ENCODE measurements around the gene MORC2.

GRCh38 chr22:30903876-30904460 is 64.6 kb downstream of the MORC2 start:
- TF ChIP-seq EP300 (conservative IDR thresholded peaks at IDR 0.05; ENCODE audit: poor library complexity, severe bottlenecking) (no peak), CTCF (IDR thresholded peaks at IDR 0.05; ENCODE audit: poor library complexity, severe bottlenecking) (no peak), POLR2AphosphoS5 (IDR thresholded peaks at IDR 0.05) (no peak), TAF1 (IDR thresholded peaks at IDR 0.05; ENCODE audit: low read depth) (no peak), RAD21 (conservative IDR thresholded peaks at IDR 0.05) (no peak), EZH2 (IDR thresholded peaks at IDR 0.05; ENCODE audit: borderline replicate concordance, insufficient read depth, low read length, poor library complexity, severe bottlenecking) (no peak), SMC3 (conservative IDR thresholded peaks at IDR 0.05; ENCODE audit: poor library complexity) (no peak), REST (IDR thresholded peaks at IDR 0.05; ENCODE audit: borderline replicate concordance) (no peak), MXI1 (conservative IDR thresholded peaks at IDR 0.05; ENCODE audit: poor library complexity, severe bottlenecking) (no peak)

Data from neural cell (in vitro differentiated cells).